Liver (tissue), 3 donors: ENCODE results near the gene NAPB.

Experiments used
- GABPA ChIP-seq, 2 donors: IDR thresholded peaks in 1 of 2; conservative IDR thresholded peaks in 1 of 2; 2 replicates each; pipeline ENCODE4 v1.6.1; 2016; ENCODE audit warnings: antibody characterized with exemption in 2 of 2, mild to moderate bottlenecking in 1 of 2, moderate library complexity in 1 of 2
- JUND ChIP-seq, 2 donors: IDR thresholded peaks; 2 replicates each; pipeline ENCODE4 v1.6.1; 2016; ENCODE audit warnings: antibody characterized with exemption in 2 of 2
- RAD21 ChIP-seq, 2 donors: IDR thresholded peaks; 2 replicates each; pipeline ENCODE4 v1.6.1; 2016; ENCODE audit warnings: antibody characterized with exemption in 2 of 2, mild to moderate bottlenecking in 2 of 2
- SP1 ChIP-seq: IDR thresholded peaks from 2 replicates; pipeline ENCODE4 v1.6.1; 2018; ENCODE audit warnings: antibody characterized with exemption, mild to moderate bottlenecking
- TAF1 ChIP-seq: conservative IDR thresholded peaks from 2 replicates; pipeline ENCODE4 v1.6.1; 2016; ENCODE audit warnings: antibody characterized with exemption, mild to moderate bottlenecking
- YY1 ChIP-seq: IDR thresholded peaks from 2 replicates; pipeline ENCODE4 v1.6.1; 2016; ENCODE audit warnings: antibody characterized with exemption, mild to moderate bottlenecking
- TF ChIP-seq, protein P1 (sequence below): fragments of 150-350 bp; IDR thresholded peaks from 2 replicates; pipeline ENCODE4 v1.5.1; 2017; ENCODE audit warnings: improper control_type of control experiment, low read depth, low read length; ENCODE audit not compliant: missing input control
- TF ChIP-seq, protein P2 (sequence below): IDR thresholded peaks from 2 replicates; pipeline ENCODE4 v1.6.1; 2016; ENCODE audit warnings: antibody characterized with exemption
- TF ChIP-seq, protein P3 (sequence below): IDR thresholded peaks from 2 replicates; pipeline ENCODE4 v1.6.1; 2016; ENCODE audit warnings: antibody characterized with exemption, mild to moderate bottlenecking
- donor health status: healthy.
- donor health status: healthy.

GRCh38 chr20:23401051-23401450, 20.2 kb downstream of the NAPB start:
- TF ChIP-seq, protein P1, sequence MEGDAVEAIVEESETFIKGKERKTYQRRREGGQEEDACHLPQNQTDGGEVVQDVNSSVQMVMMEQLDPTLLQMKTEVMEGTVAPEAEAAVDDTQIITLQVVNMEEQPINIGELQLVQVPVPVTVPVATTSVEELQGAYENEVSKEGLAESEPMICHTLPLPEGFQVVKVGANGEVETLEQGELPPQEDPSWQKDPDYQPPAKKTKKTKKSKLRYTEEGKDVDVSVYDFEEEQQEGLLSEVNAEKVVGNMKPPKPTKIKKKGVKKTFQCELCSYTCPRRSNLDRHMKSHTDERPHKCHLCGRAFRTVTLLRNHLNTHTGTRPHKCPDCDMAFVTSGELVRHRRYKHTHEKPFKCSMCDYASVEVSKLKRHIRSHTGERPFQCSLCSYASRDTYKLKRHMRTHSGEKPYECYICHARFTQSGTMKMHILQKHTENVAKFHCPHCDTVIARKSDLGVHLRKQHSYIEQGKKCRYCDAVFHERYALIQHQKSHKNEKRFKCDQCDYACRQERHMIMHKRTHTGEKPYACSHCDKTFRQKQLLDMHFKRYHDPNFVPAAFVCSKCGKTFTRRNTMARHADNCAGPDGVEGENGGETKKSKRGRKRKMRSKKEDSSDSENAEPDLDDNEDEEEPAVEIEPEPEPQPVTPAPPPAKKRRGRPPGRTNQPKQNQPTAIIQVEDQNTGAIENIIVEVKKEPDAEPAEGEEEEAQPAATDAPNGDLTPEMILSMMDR: no peak
- no peak for TF ChIP-seq SP1
- no peak for TF ChIP-seq TAF1
- TF ChIP-seq, protein P2, sequence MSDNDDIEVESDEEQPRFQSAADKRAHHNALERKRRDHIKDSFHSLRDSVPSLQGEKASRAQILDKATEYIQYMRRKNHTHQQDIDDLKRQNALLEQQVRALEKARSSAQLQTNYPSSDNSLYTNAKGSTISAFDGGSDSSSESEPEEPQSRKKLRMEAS: no peak
- no peak for TF ChIP-seq RAD21 (IDR thresholded peaks at IDR 0.05)
- TF ChIP-seq GABPA (IDR thresholded peaks at IDR 0.05 in 1 of 2, conservative IDR thresholded peaks at IDR 0.05 in 1 of 2): no peak
- TF ChIP-seq, protein P3, sequence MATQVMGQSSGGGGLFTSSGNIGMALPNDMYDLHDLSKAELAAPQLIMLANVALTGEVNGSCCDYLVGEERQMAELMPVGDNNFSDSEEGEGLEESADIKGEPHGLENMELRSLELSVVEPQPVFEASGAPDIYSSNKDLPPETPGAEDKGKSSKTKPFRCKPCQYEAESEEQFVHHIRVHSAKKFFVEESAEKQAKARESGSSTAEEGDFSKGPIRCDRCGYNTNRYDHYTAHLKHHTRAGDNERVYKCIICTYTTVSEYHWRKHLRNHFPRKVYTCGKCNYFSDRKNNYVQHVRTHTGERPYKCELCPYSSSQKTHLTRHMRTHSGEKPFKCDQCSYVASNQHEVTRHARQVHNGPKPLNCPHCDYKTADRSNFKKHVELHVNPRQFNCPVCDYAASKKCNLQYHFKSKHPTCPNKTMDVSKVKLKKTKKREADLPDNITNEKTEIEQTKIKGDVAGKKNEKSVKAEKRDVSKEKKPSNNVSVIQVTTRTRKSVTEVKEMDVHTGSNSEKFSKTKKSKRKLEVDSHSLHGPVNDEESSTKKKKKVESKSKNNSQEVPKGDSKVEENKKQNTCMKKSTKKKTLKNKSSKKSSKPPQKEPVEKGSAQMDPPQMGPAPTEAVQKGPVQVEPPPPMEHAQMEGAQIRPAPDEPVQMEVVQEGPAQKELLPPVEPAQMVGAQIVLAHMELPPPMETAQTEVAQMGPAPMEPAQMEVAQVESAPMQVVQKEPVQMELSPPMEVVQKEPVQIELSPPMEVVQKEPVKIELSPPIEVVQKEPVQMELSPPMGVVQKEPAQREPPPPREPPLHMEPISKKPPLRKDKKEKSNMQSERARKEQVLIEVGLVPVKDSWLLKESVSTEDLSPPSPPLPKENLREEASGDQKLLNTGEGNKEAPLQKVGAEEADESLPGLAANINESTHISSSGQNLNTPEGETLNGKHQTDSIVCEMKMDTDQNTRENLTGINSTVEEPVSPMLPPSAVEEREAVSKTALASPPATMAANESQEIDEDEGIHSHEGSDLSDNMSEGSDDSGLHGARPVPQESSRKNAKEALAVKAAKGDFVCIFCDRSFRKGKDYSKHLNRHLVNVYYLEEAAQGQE: no peak
- TF ChIP-seq YY1: no peak
- no peak for TF ChIP-seq JUND (IDR thresholded peaks at IDR 0.05)
